HG03045 (cell line): Measurements from ENCODE around the gene CCDC63.

Experiments
- ATAC-seq: cut with Tn5 transposase; IDR thresholded peaks from one replicate; pipeline ENCODE4 v1.9.1; 2021; ENCODE audit warnings: mild to moderate bottlenecking, moderate library complexity; ENCODE audit not compliant: unreplicated experiment

CCDC63 gene

DNA sequence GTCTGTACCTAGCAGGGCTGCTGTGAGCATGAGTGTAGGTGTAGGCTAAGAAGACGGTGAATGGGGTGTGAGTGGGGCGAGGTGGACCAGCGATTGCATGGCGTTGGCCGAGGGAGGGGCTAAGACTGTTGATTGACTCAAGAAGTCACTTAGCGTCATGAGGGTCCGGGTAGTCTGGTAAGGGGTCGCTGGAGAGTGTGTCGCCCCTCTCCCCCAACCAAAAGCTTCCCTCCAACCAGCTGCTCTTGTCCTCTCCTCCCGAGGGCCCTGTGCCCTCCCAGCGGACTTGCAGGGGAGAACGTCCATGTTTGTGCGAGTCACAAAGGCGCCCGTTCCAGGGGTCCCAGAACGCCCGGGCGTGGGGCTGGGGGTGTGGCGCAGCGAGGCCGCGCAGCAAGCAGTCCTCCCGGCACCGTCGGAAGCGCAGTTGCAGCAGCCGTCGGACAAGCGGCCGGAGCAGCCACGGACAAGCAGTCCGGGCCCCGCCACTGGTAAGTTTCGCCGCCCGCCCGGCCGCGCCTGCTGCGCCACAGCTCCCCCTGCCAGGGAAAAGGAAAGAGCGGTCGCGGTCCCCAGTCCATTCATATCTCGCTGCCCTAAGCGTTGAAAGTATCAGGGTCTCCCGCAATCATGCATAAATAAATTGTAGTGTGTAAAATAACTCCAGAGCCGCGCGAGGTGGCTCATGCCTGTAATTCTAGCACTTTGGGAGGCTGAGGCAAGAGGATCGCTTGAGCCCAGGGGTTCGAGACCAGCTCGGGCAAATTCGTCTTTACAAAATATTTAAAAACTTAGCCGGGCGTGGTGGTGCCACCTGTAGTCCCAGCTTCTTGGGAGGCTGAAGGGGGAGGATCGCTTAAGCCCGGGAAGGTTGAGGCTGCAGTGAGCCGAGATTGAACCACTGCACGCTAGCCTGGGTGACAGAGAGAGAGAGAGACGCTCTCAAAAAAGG, at the start of gene CCDC63:
Gene CCDC63, plus strand, starts transcription at position 373 of the 952 bp plus-strand sequence. CDS start 5,968 bp downstream, outside the sequence.
- no peak for ATAC-seq

GRCh38 chr12:110798461-110798860, 48.3 kb upstream of the CCDC63 start:
- ATAC-seq = no peak

GRCh38 chr12:110802489-110802888, 44.3 kb upstream of the CCDC63 start:
- ATAC-seq = no peak

GRCh38 chr12:110804406-110804805, 42.4 kb upstream of the CCDC63 start:
- no peak for ATAC-seq

DNA sequence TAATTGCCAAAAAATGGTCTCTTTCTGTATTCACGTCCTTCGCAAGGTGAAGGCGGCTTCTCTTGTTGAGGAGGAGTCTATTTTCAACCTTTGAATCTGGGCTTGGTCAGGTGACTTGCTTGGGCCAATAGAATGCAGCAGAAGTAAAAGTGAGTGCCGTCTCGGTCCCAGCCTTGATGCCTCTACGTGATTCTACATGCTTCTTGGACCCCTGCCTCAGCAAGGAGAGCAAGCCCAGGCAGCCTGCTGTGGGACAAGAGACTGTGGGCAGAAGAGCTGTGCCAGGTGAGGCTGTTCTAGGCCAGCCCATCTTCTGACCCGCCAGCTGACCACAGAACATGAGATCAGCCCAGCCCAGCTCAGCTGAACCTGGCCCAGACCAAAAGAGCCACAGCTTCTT, 39.1 kb upstream of the CCDC63 start:
- ATAC-seq = no peak

- ATAC-seq = no peak
These were observed 37.6 kb upstream of the CCDC63 start for GRCh38 chr12:110809149-110809548.

DNA sequence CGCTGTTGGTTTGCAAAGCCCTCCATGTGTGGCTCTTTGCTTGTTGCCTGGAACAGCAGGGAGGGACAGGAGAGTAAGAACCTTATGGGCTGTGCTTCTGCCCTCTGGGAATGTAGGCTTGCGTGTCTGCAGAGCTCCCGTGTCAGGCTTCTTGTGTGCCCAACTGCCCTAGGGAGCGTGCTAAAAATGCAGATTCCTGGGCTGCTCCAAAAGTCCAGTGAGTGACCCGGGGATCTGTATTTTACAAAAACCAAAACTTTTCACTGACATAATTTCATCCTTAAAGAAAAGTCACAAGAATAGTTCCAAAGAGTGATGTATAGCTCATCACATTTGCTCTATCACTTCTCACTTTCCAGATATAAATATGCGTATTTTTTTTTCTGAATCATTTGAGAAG, 34.8 kb upstream of the CCDC63 start:
- ATAC-seq = no peak

- ATAC-seq = no peak
These were observed 33.5 kb upstream of the CCDC63 start for GRCh38 chr12:110813285-110813684.

DNA sequence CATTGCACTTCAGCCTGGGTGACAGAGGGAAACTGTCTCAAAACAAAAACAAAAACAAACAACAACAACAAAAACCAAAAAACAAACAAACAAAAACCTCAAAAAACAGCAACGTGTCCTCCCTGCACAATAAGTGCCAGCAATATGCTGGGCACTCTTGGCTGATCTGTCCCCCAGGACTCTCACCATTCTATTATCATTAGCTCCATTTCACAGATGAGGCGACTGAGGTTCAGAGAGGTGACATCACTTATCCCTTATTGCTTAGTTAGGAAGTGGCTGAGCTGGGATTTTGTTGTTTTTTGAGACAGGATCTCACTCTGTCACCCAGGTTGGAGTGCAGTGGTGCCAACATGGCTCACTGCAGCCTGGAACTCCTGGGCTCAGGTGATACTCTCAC, 33.0 kb upstream of the CCDC63 start:
- no peak for ATAC-seq

DNA sequence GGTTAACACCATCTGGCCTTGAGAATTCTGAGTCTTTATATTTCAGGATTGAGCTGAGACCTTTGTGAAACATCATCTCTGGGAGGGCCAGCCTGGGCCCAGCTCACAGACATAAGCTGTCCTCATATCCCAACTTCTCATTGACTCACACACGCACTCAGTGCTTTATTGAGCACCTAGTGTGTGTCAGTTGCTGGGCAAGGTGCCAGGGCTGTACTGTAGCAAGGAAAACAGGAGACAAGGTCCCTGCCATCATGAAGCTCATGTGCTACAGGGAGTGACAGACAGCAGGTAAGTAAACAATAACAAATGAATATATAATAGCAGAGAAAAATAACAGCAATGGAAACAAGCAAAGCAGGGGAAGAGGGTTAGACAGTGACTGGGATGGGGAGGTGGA, 30.5 kb upstream of the CCDC63 start:
- no peak for ATAC-seq

DNA sequence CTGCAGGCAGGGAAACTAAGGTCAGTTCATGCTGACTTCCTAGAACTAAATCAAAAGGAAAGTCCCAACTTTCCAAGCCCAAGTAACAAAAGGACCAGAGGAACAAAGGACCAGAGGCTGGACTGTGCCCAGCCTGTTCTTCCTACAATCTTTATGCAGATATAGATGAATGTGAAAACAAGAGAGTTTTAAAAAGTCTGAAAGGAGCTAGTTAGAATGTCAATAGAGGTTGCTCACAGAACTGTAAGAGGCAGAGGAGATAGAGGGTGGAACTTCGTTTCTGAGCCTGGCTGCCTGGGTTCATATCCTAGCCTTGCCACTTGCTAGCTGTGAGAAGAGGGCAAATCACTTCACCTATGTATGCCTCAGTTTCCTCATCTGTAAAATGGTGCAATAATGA, 30.0 kb upstream of the CCDC63 start:
- ATAC-seq = no peak

DNA sequence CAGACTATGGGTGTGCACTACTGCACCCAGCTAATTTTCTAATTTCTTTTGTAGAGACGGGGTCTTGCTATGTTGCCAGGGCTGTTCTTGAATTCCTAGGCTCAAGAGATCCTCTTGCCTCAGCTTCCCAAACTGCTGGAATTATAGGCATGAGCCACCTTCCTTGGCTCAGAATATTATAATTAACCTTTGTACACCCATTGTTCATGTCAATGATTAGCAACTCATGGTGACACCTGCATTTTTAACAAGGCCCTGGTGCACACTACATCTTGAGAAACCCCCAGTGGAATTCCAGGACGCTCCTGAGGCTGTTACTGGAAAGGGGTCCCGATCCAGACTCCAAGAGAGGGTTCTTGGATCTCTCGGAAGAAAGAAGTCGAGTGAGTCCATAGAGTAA, 28.3 kb upstream of the CCDC63 start:
- ATAC-seq = no peak

DNA sequence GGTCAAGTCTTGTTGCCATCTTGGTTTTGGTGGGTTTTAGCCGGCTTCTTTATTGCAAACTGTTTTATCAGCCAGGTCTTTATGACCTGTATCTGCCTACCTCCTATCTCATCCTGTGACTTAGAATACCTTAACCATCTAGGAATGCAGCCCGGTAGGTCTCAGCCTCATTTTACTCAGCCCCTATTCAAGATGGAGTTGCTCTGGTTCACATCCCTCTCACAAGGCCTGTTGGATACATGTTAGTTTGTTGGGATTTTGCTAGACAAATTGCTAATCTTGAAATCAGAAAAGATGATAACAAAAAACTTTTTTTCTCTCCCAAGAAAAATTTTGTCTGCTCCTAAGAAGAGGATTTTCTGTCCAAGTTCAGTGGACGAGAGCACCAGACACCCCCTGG, 27.6 kb upstream of the CCDC63 start:
- no peak for ATAC-seq

GRCh38 chr12:110819646-110820045, 27.1 kb upstream of the CCDC63 start:
- no peak for ATAC-seq

DNA sequence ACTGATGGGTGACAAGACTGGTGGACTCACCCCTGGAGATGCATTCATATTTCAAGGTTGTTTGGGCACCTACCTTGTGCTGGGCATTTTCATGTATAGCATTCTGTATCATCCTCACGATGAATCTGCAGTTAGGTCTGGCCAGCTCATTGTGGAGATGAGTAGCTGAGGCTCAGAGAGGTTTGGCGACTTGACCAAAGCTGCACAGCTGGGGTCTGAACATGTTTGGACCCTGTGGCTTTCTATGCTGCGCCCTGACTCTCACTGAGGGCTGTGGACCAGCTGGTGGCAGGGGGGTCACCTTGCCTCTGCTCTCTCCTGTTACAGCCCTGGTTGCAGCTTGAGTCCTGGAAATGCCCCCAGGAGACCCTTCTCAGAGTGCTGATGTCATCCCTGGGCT, 24.9 kb upstream of the CCDC63 start:
- no peak for ATAC-seq

DNA sequence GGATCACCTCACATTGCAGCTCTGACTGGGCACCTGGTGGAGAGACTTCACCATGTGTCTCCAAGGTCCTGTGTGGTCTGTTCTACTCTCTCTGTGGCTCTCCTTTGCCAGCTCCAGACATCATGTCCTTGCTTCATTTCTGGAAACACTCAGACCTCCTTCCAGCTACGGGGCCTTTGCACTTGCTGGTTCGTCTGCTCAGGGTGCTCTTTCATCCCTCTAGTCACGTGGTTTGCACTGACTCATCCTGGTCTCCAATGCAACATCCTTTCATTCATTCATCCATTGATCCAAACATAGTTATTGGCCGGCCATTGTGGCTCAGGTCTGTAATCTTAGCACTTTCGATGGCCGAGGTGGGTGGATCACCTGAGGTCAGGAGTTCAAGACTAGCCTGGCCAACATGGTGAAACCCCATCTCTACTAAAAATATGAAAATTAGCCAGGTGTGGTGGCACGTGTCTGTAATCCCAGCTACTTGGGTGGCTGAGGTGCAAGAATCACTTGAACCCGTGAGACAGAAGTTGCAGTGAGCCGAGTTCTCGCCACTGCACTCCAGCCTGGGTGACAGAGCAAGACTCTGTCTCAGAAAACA, 23.9 kb upstream of the CCDC63 start:
- ATAC-seq = no peak

DNA sequence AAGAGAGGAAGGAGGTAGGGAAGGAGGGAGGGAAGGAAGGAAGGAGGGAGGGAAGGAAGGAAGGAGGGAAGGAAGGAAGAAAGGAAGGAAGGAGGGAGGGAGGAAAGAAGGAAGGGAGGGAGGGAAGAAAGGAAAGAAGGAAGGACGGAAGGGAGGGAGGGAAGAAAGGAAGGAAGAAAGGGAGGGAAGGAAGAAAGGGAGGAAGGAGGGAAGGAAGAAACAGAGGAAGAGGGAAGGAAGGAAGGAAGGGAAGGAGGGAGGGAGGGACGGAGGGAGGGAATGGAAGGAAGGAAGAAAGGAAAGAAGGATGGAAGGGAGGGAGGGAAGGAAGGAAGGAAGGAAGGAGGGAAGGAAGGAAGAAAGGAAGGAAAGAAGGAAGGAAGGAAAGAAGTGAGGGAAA, 22.4 kb upstream of the CCDC63 start:
- ATAC-seq = no peak

DNA sequence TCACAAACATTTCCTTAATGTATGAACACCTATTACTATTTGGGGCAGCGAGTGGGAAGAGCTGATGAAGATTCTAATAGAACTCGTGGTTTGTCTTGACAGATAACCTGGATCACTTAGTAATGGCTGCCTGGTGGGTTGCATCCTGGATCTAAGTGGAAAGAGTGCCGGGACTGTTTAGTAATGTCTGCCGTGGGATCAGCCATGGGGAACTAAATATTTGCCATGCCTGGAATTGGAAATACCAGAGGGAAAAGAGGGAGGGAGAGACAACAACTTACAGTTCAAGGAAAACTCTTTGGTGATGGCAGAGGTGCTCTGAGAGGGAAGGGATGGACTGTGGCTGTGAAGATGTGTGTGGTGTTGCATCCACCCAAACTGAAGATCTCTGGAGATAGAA, 21.3 kb upstream of the CCDC63 start:
- ATAC-seq = no peak

DNA sequence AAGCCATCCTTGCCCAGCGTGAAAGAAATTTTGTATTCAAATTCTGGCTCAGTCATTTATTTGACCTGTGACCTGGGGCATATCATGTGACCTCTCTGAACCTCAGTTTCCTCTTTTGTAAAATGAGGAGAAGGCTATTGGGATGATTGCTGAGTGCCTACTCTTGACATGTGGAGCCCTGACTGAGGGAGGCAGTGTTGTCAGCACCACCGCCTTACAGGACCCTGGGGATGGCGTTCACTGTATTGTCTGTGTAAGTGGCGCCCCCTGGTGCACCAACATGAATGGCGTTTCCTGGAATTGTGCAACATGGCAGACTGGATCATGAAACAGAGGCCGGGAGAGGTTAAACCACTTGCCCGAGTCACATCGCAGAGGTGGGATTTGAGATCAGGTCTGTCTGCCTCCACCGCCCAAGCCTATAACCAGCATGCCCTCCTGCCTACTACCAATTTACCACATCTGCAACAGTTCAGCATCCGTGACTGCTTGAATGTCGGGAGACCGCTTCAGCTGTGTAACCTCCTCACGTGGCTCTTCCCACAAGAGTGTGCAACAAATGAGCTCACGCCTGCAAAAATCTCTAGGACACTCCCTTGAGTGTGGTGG, 20.1 kb upstream of the CCDC63 start:
- ATAC-seq = no peak

- ATAC-seq = no peak
These were observed 17.5 kb upstream of the CCDC63 start for GRCh38 chr12:110829308-110829707.

- ATAC-seq = no peak
These were observed 10.5 kb upstream of the CCDC63 start for GRCh38 chr12:110836291-110836690.

GRCh38 chr12:110841007-110841406, 5.8 kb upstream of the CCDC63 start:
- no peak for ATAC-seq
